ENCODE data around the gene ACVR1.

The ACVR1 gene

DNA sequence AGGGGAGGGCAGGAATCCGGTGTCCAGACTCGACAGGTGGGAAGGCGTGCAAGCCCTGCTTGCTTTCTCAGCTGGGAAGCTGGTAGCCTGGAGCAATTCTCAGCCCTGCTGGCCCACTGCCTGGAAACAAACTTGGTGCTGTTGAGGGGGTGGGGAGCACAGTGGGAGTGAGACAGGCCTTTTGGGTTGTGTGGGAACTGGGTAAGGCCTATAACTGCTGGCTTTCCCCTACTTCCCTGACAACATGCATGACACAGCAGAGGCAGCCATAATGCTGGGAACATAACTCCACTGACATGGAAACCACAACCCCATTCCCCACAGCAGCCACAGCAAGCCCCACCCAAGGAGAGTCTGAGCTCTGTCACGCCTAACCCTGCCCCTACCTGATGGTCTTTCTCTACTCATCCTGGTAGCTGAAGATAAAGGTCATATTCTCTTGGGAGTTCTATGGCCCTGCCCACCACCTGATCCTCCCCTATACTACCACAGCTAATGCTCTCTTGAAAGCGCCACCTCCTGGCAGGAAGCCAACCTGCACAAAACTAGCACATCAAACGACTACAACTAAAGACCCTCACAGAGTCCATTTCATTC lies 124.6 kb downstream of the ACVR1 start:
- no peak for ATAC-seq
- no peak for TF ChIP-seq RARB (CRISPR knock-in tag; IDR thresholded peaks at IDR 0.05)

DNA sequence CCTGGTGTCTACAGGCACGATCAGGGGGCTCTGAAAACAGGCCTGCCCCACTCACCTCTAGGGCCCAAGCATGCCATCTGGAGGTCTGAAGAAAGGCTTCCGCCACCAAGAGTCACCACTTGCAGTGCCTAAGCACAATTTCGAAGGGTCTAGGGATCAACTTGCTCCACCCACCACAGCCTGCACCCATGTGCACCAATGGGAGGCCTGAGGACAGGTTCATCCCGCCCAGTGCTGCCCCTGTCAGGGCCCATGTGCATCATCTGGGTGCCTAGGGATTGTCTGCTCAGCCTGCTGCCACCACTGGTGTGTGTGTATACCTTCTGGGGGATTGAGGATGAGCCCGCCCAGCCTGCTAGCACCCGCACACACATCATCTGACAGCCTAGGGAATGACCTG lies 126.4 kb downstream of the ACVR1 start:
- ATAC-seq, result no peak
- TF ChIP-seq, protein P1, sequence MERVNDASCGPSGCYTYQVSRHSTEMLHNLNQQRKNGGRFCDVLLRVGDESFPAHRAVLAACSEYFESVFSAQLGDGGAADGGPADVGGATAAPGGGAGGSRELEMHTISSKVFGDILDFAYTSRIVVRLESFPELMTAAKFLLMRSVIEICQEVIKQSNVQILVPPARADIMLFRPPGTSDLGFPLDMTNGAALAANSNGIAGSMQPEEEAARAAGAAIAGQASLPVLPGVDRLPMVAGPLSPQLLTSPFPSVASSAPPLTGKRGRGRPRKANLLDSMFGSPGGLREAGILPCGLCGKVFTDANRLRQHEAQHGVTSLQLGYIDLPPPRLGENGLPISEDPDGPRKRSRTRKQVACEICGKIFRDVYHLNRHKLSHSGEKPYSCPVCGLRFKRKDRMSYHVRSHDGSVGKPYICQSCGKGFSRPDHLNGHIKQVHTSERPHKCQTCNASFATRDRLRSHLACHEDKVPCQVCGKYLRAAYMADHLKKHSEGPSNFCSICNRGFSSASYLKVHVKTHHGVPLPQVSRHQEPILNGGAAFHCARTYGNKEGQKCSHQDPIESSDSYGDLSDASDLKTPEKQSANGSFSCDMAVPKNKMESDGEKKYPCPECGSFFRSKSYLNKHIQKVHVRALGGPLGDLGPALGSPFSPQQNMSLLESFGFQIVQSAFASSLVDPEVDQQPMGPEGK (CRISPR knock-in tag; IDR thresholded peaks at IDR 0.05; ENCODE audit: borderline replicate concordance), result no peak
- TF ChIP-seq BACH2 (CRISPR knock-in tag; IDR thresholded peaks at IDR 0.05; ENCODE audit: borderline replicate concordance) (no peak), TCF4 (CRISPR knock-in tag; IDR thresholded peaks at IDR 0.05; ENCODE audit: borderline replicate concordance) (no peak), ZFP3 (CRISPR knock-in tag; IDR thresholded peaks at IDR 0.05) (no peak), CSDC2 (CRISPR knock-in tag; IDR thresholded peaks at IDR 0.05) (no peak), OSR1 (CRISPR knock-in tag; IDR thresholded peaks at IDR 0.05) (no peak), ZC3H10 (CRISPR knock-in tag; IDR thresholded peaks at IDR 0.05) (no peak), ZNF70 (CRISPR knock-in tag; IDR thresholded peaks at IDR 0.05) (no peak), GLIS3 (CRISPR knock-in tag; IDR thresholded peaks at IDR 0.05) (no peak), SNAI2 (CRISPR knock-in tag; IDR thresholded peaks at IDR 0.05) (no peak), ISL1 (CRISPR knock-in tag; IDR thresholded peaks at IDR 0.05) (no peak)
- TF ChIP-seq, protein P2, sequence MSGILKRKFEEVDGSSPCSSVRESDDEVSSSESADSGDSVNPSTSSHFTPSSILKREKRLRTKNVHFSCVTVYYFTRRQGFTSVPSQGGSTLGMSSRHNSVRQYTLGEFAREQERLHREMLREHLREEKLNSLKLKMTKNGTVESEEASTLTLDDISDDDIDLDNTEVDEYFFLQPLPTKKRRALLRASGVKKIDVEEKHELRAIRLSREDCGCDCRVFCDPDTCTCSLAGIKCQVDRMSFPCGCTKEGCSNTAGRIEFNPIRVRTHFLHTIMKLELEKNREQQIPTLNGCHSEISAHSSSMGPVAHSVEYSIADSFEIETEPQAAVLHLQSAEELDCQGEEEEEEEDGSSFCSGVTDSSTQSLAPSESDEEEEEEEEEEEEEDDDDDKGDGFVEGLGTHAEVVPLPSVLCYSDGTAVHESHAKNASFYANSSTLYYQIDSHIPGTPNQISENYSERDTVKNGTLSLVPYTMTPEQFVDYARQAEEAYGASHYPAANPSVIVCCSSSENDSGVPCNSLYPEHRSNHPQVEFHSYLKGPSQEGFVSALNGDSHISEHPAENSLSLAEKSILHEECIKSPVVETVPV (CRISPR knock-in tag; IDR thresholded peaks at IDR 0.05), result no peak
- TF ChIP-seq, protein P3, sequence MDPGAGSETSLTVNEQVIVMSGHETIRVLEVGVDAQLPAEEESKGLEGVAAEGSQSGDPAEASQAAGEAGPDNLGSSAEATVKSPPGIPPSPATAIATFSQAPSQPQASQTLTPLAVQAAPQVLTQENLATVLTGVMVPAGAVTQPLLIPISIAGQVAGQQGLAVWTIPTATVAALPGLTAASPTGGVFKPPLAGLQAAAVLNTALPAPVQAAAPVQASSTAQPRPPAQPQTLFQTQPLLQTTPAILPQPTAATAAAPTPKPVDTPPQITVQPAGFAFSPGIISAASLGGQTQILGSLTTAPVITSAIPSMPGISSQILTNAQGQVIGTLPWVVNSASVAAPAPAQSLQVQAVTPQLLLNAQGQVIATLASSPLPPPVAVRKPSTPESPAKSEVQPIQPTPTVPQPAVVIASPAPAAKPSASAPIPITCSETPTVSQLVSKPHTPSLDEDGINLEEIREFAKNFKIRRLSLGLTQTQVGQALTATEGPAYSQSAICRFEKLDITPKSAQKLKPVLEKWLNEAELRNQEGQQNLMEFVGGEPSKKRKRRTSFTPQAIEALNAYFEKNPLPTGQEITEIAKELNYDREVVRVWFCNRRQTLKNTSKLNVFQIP (CRISPR knock-in tag; IDR thresholded peaks at IDR 0.05; ENCODE audit: borderline replicate concordance, low read depth), result no peak

DNA sequence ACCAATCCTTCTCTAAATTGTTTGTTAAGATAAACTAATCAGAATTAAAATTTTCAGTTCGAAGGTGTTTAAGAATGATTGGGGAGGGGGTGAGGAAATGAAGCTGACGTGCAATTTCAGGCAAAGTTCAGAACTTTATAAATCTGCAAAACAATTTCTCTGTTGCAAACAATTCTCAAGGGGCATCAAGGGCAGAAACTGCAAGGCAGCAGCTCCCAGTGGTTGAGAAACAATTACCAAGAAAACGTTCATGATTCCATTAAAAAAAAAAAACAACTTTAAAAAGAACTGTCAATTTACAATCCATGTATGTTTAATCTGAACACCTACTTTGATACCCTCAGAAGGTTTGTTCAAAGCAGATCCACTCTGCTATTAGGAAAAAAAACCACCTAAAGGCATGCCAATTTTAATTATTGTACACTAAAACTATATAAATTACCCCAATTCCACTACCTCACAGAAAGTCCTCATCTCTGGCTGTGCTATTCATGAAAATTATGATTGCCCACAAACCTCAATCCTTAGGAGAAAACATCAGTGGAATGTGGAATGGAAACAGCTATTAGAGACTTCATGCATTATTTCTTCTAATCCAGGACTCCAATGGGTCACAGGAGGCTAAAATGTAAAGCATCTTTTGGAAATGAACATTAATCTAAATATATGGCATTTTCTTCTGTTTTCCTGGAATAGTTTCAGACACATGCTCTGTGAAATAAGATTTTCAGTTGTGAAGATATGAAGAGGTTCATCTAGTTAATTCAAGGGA lies 127.6 kb downstream of the ACVR1 start:
- TF ChIP-seq GLIS3 (CRISPR knock-in tag; IDR thresholded peaks at IDR 0.05) (no peak), TOX (CRISPR knock-in tag; IDR thresholded peaks at IDR 0.05; ENCODE audit: borderline replicate concordance) (no peak), CSDC2 (CRISPR knock-in tag; IDR thresholded peaks at IDR 0.05) (no peak), ZFP3 (CRISPR knock-in tag; IDR thresholded peaks at IDR 0.05) (no peak), RARB (CRISPR knock-in tag; IDR thresholded peaks at IDR 0.05) (no peak), OSR1 (CRISPR knock-in tag; IDR thresholded peaks at IDR 0.05) (no peak)
- peak; percentile 50 for ATAC-seq

DNA sequence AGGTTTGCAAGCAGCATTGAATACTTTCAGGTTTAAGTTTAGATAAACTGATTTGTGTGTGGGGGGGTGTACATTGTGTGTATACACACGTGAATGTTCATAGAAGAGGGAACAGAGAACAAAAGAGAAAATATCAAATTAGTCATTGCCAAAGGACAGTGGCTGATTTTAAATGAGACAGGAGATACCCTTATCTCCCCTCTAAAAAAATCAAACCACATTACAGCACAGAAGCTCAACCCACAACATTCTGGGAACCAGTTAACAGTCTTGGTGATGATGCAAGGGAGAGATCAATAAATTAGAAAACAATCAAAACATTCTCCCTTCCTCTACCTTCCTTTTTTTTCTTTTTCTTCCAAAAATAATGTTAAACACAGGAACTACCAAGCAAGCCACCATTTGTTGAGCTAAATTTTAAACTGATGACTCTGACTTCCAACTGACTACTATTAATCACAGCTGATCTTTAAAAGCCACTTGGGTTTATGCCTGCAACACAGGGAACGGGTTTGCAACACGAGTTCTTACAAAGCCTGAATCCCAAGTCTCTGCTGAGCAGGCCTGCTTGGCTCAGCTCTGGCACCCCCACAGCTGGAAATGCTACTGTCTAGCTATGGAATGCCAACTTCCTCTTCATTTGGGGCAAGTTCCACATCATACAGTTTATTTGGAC lies 128.3 kb downstream of the ACVR1 start:
- ATAC-seq, result peak; percentile 70
- TF ChIP-seq ZNF8 (CRISPR knock-in tag; IDR thresholded peaks at IDR 0.05), result no peak
- no peak for TF ChIP-seq ISL1 (CRISPR knock-in tag; IDR thresholded peaks at IDR 0.05)
- TF ChIP-seq, protein P1 (CRISPR knock-in tag; IDR thresholded peaks at IDR 0.05; ENCODE audit: borderline replicate concordance), result no peak
- TF ChIP-seq ZFP30 (CRISPR knock-in tag; IDR thresholded peaks at IDR 0.05), result no peak
- TF ChIP-seq CSDC2 (CRISPR knock-in tag; IDR thresholded peaks at IDR 0.05), result no peak
- no peak for TF ChIP-seq ZNF565 (CRISPR knock-in tag; conservative IDR thresholded peaks at IDR 0.05; ENCODE audit: low read depth)
- TF ChIP-seq, protein P4, sequence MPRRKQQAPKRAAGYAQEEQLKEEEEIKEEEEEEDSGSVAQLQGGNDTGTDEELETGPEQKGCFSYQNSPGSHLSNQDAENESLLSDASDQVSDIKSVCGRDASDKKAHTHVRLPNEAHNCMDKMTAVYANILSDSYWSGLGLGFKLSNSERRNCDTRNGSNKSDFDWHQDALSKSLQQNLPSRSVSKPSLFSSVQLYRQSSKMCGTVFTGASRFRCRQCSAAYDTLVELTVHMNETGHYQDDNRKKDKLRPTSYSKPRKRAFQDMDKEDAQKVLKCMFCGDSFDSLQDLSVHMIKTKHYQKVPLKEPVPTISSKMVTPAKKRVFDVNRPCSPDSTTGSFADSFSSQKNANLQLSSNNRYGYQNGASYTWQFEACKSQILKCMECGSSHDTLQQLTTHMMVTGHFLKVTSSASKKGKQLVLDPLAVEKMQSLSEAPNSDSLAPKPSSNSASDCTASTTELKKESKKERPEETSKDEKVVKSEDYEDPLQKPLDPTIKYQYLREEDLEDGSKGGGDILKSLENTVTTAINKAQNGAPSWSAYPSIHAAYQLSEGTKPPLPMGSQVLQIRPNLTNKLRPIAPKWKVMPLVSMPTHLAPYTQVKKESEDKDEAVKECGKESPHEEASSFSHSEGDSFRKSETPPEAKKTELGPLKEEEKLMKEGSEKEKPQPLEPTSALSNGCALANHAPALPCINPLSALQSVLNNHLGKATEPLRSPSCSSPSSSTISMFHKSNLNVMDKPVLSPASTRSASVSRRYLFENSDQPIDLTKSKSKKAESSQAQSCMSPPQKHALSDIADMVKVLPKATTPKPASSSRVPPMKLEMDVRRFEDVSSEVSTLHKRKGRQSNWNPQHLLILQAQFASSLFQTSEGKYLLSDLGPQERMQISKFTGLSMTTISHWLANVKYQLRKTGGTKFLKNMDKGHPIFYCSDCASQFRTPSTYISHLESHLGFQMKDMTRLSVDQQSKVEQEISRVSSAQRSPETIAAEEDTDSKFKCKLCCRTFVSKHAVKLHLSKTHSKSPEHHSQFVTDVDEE (CRISPR knock-in tag; IDR thresholded peaks at IDR 0.05), result no peak
- TF ChIP-seq BACH2 (CRISPR knock-in tag; IDR thresholded peaks at IDR 0.05; ENCODE audit: borderline replicate concordance), result no peak
- no peak for TF ChIP-seq ARNTL (CRISPR knock-in tag; IDR thresholded peaks at IDR 0.05; ENCODE audit: borderline replicate concordance, low read depth)
- TF ChIP-seq OSR1 (CRISPR knock-in tag; IDR thresholded peaks at IDR 0.05), result no peak
- no peak for TF ChIP-seq TOX (CRISPR knock-in tag; IDR thresholded peaks at IDR 0.05; ENCODE audit: borderline replicate concordance)
- TF ChIP-seq, protein P5, sequence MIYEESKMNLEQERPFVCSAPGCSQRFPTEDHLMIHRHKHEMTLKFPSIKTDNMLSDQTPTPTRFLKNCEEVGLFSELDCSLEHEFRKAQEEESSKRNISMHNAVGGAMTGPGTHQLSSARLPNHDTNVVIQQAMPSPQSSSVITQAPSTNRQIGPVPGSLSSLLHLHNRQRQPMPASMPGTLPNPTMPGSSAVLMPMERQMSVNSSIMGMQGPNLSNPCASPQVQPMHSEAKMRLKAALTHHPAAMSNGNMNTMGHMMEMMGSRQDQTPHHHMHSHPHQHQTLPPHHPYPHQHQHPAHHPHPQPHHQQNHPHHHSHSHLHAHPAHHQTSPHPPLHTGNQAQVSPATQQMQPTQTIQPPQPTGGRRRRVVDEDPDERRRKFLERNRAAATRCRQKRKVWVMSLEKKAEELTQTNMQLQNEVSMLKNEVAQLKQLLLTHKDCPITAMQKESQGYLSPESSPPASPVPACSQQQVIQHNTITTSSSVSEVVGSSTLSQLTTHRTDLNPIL (CRISPR knock-in tag; IDR thresholded peaks at IDR 0.05; ENCODE audit: low read depth), result no peak
- no peak for TF ChIP-seq GLIS3 (CRISPR knock-in tag; IDR thresholded peaks at IDR 0.05)
- no peak for TF ChIP-seq SNAI2 (CRISPR knock-in tag; IDR thresholded peaks at IDR 0.05)
- TF ChIP-seq ESRRG (CRISPR knock-in tag; IDR thresholded peaks at IDR 0.05), result no peak
- TF ChIP-seq ZFP3 (CRISPR knock-in tag; IDR thresholded peaks at IDR 0.05), result no peak
- no peak for TF ChIP-seq RARB (CRISPR knock-in tag; IDR thresholded peaks at IDR 0.05)
- TF ChIP-seq ZNF70 (CRISPR knock-in tag; IDR thresholded peaks at IDR 0.05), result no peak

Data from SK-N-SH treated with all-trans-retinoic acid at 6 μM for 48 hours (cell line).